Measurements from ENCODE around the gene PRLH. TPM values are rescaled to one million over a fixed set of nuclear protein-coding genes. Genes with fewer than 3 reads are reported as not detected.

PRLH gene
- total and polyA plus RNA-seq, 2 of the 13 experiments (the other 11 are each of a cell fraction or from before 2014, with no cell fraction given) = not detected

- no peak for DNase-seq (ENCODE audit: low spot score)
- Histone ChIP-seq H3K9ac (ENCODE audit: insufficient read depth, low read depth, low read length) (no peak overlapping the region), H3K4me3 (replicated peaks in 1 of 3; ENCODE audit: insufficient read depth in 1 of 3, low read depth in 2 of 3, low read length in 3 of 3) (no peak overlapping the region), H3K4me1 (ENCODE audit: insufficient read depth, low read length) (peaks cover 7% of the 10 kb centered on the region), H4K20me1 (ENCODE audit: insufficient read depth, low read length) (no peaks in the 10 kb centered on the region), H3K27me3 (ENCODE audit: control insufficient read depth in 1 of 2, insufficient read depth in 2 of 2, low read length in 2 of 2) (peaks cover 0 to 32% of the 10 kb centered on the region in 2 experiments; a peak in 4 of 5 replicates), H3K36me3 (replicated peaks in 1 of 2; ENCODE audit: control insufficient read depth in 1 of 2, insufficient read depth in 2 of 2, low read length in 2 of 2) (no peaks in the 10 kb centered on the region), H3K79me2 (ENCODE audit: insufficient read depth, low read length) (no peaks in the 10 kb centered on the region), H2AFZ (ENCODE audit: low read length) (no peak overlapping the region), H3K4me2 (ENCODE audit: low read depth, low read length) (no peak overlapping the region), H3K27ac (ENCODE audit: extremely low read length, insufficient read depth, low read length) (no peak overlapping the region), H3K9me3 (ENCODE audit: low read length) (no peaks in the 10 kb centered on the region)
- ChIA-PET CTCF (ENCODE audit: low intra/inter-chr PET ratio, low total read pairs) (no interaction called here), POLR2A (no interaction called here)
- WGBS (ENCODE audit: low lambda C conversion rate) = 52% methylated on average over 15 of the region's 16 CpGs
- in situ Hi-C loops (cut with HindIII; ENCODE audit: extremely low pct_ligation_motif_present, low pct_unique_long_range_greater_than_20kb) (no loop called here), intact Hi-C loops (cut with micrococcal nuclease; ENCODE audit: unreplicated experiment) (loop anchor here (1.0 kb wide), 1 partner anchor 96 kb away; no protein-coding TSS in a partner anchor)
- no peak for FAIRE-seq
- ATAC-seq = no peak
- BruUV-seq (replicated peaks) = no TSS peak
- TF ChIP-seq ZNF24 (IDR thresholded peaks at IDR 0.05) (no peak), TFDP1 (CRISPR knock-in tag; IDR thresholded peaks at IDR 0.05; ENCODE audit: borderline replicate concordance) (no peak), ZNF382 (CRISPR knock-in tag; IDR thresholded peaks at IDR 0.05; ENCODE audit: borderline replicate concordance) (no peak), ZNF510 (CRISPR knock-in tag; IDR thresholded peaks at IDR 0.05; ENCODE audit: low read depth) (no peak), HNRNPLL (IDR thresholded peaks at IDR 0.05; ENCODE audit: low read depth, low read length, poor library complexity, severe bottlenecking) (no peak), FIP1L1 (IDR thresholded peaks at IDR 0.05; ENCODE audit: borderline replicate concordance, insufficient read depth, low read depth, low read length) (no peak), ZFP36 (IDR thresholded peaks at IDR 0.05; ENCODE audit: borderline replicate concordance, low read depth, low read length, partially characterized antibody) (no peak), ZNF652 (CRISPR knock-in tag; IDR thresholded peaks at IDR 0.05; ENCODE audit: borderline replicate concordance, low read depth) (no peak), CEBPZ (IDR thresholded peaks at IDR 0.05; ENCODE audit: low read length) (no peak), ZSCAN12 (CRISPR knock-in tag; IDR thresholded peaks at IDR 0.05) (no peak), PRDM15 (CRISPR knock-in tag; IDR thresholded peaks at IDR 0.05) (no peak), ARNT2 (CRISPR knock-in tag; IDR thresholded peaks at IDR 0.05; ENCODE audit: low read depth) (no peak), STAG1 (CRISPR knock-in tag; IDR thresholded peaks at IDR 0.05) (no peak), FOXK2 (IDR thresholded peaks at IDR 0.05) (no peak)
These were observed 1.1 kb downstream of the PRLH start for GRCh38 chr2:237567276-237568029.
